Ascending aorta (tissue), 2 donors: ENCODE data around the gene ABLIM3. TPM values are rescaled to one million over a fixed set of nuclear protein-coding genes. Genes with fewer than 3 reads are reported as not detected.

ENCODE experiments used
- DNase-seq, 2 donors: peaks; one replicate each; pipeline ENCODE4 v3.0.0-alpha.2; 2019; ENCODE audit warnings: low spot score in 2 of 2
- H3K27ac ChIP-seq, 2 donors: fragments of 200-600 bp; sonication (generic); one replicate each; pipeline ENCODE4 v1.5.1; 2016 to 2017; ENCODE audit warnings: mild to moderate bottlenecking in 1 of 2
- H3K27me3 ChIP-seq: fragments of 200-600 bp; sonication (generic); one replicate; pipeline ENCODE4 v1.5.1; 2017
- H3K36me3 ChIP-seq, 2 donors: fragments of 200-600 bp; sonication (generic); one replicate each; pipeline ENCODE4 v1.5.1; 2016
- H3K4me1 ChIP-seq, 2 donors: fragments of 200-600 bp; sonication (generic); one replicate each; pipeline ENCODE4 v1.5.1; 2016 to 2017; ENCODE audit warnings: mild to moderate bottlenecking in 1 of 2
- H3K4me3 ChIP-seq, 2 donors: fragments of 200-600 bp; sonication (generic); one replicate each; pipeline ENCODE4 v1.5.1; 2016 to 2017; ENCODE audit warnings: mild to moderate bottlenecking in 1 of 2
- H3K9me3 ChIP-seq, 2 donors: fragments of 200-600 bp; sonication (generic); one replicate each; pipeline ENCODE4 v1.5.1; 2016
- CTCF ChIP-seq, 3 experiments: fragments of 200-600 bp in 2 of 3; fragments of 450-650 bp in 1 of 3; sonication (generic) in 2 of 3; IDR thresholded peaks; one replicate each; pipeline ENCODE4 v1.5.1; 2016 to 2019; ENCODE audit warnings: antibody characterized with exemption in 3 of 3, mild to moderate bottlenecking in 1 of 3, moderate library complexity in 1 of 3
- intact Hi-C: fragments of 100-400 bp; cut with DNase I; formaldehyde crosslinking; loops from one replicate; pipeline ENCODE4 v1.15.1; 2023
- total RNA-seq: library from RNA; depleted of rRNA; stranded (reverse); fragments of >200 nt; gene quantifications from one replicate; pipeline ENCODE4 v1.1.0, GENCODE V29; 2016

The ABLIM3 gene
- total RNA-seq, 1 donor from 2014 or later, result 25.8 TPM

- intact Hi-C loops, result no loop called here
- TF ChIP-seq CTCF (IDR thresholded peaks at IDR 0.05), result no peak
- Histone ChIP-seq H3K9me3 (no peaks in the 10 kb centered on the region), H3K4me1 (no peaks in the 10 kb centered on the region), H3K27ac (no peak overlapping the region), H3K27me3 (no peaks in the 10 kb centered on the region), H3K4me3 (no peak overlapping the region), H3K36me3 (peaks cover 5 to 10% of the 10 kb centered on the region in 2 donors)
- peak in 1 of 2 donors; percentile 54 for DNase-seq
These were observed 69.7 kb downstream of the ABLIM3 start for GRCh38 chr5:149210968-149211490.

GRCh38 chr5:149211566-149211965 is 70.3 kb downstream of the ABLIM3 start:
- DNase-seq, result peak in 1 of 2 donors; percentile 18
- Histone ChIP-seq H3K9me3 (no peaks in the 10 kb centered on the region), H3K27me3 (no peaks in the 10 kb centered on the region), H3K4me1 (no peaks in the 10 kb centered on the region), H3K36me3 (peaks cover 5 to 10% of the 10 kb centered on the region in 2 donors), H3K27ac (no peak overlapping the region), H3K4me3 (no peak overlapping the region)
- TF ChIP-seq CTCF (IDR thresholded peaks at IDR 0.05), result no peak
- intact Hi-C loops, result no loop called here

DNA sequence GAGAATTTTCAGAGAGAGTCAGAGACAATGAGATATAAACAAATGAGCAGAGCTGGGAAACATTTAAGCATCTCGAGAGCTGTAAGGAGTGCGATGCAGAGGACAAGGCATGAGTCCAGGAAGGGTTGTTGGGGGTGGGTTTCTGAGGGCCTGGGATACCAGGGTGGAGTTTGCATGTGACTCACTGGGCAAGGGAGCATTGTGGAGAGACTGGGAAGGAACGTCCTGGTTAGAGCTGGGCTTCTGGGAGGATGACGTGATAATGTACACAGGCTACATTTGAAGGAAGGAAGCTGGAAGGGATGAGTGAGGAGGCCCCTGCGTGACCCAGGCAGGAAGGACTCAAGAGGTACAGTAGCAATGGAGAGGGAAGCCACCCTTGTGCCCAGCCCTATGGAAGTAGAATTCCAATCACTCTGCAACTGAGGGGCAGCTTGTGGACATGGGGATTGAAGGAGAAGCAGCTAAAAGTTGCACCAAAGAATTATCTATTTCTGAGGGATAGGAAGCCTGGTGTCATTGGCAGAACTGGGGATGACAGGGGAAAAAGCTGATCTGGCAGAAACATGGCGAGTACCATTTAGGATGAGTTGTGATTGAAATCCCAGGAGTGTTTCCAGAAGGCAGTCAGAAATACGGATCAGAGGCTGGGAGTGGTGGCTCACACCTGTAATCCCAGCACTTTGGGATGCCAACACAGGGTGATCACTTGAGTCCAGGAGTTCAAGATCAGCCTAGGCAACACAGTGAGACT is 71.1 kb downstream of the ABLIM3 start:
- Histone ChIP-seq H3K36me3 (peaks cover 0 to 7% of the 10 kb centered on the region in 2 donors), H3K27ac (no peak overlapping the region), H3K9me3 (no peaks in the 10 kb centered on the region), H3K4me3 (no peak overlapping the region), H3K4me1 (peaks cover 0 to under 1% of the 10 kb centered on the region in 2 donors), H3K27me3 (no peaks in the 10 kb centered on the region)
- peak in 1 of 2 donors; percentile 46 for DNase-seq
- intact Hi-C loops, result no loop called here
- no peak for TF ChIP-seq CTCF (IDR thresholded peaks at IDR 0.05)

DNA sequence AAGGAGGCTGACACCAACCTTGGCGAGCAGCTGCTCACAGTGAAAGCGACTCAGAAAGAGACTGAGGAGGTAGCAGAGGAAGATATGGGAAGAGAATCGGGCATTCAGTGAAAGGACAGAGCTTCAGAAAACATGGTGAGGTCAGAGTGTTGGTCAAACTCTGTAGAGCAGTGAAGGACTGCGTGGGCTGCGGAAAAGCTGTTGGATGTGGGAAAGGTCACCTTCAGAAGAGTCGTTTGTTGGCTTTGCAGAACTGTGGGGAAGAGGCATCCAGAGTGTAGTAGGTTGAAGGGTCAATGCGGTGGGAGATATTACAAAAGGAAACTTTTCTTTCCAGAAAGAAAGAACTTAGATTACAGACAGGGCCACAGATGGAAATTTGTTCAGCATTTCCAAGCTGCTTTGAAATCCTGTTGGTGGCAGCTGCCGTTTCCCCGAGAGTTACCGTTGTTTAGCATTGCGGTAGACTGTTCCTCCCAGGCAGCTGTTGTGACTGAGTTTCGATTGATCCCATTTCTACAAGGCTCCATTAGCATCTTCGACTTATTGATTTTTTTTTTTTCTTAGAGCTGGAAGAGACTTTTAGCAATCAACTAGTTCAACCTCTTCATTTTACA is 72.1 kb downstream of the ABLIM3 start:
- intact Hi-C loops, result no loop called here
- Histone ChIP-seq H3K27ac (no peak overlapping the region), H3K27me3 (no peaks in the 10 kb centered on the region), H3K4me3 (no peak overlapping the region), H3K36me3 (peaks cover 0 to 10% of the 10 kb centered on the region in 2 donors), H3K4me1 (peaks cover 0 to 7% of the 10 kb centered on the region in 2 donors), H3K9me3 (no peaks in the 10 kb centered on the region)
- DNase-seq, result peak in 1 of 2 donors; percentile 37
- TF ChIP-seq CTCF (IDR thresholded peaks at IDR 0.05), result no peak

- H3K9me3 ChIP-seq, result no peaks in the 10 kb centered on the region
- H3K4me3 ChIP-seq, result no peak overlapping the region
- TF ChIP-seq CTCF (IDR thresholded peaks at IDR 0.05), result no peak
- peaks cover 0 to 7% of the 10 kb centered on the region in 2 donors for H3K4me1 ChIP-seq
- DNase-seq, result peak in 1 of 2 donors; percentile 64
- intact Hi-C loops, result no loop called here
- H3K27ac ChIP-seq, result peak overlapping the region in 1 of 2 donors; percentile 31
- no peaks in the 10 kb centered on the region for H3K27me3 ChIP-seq
- H3K36me3 ChIP-seq, result peaks cover 0 to 5% of the 10 kb centered on the region in 2 donors
These were observed 74.3 kb downstream of the ABLIM3 start for GRCh38 chr5:149215478-149216090.
